H4 (cell line): ENCODE data around the gene DCDC2B. TPM values are rescaled to one million over a fixed set of nuclear protein-coding genes. Genes with fewer than 3 reads are reported as not detected.
"Not testable (repeated sequence)": the region's sequence is repeated elsewhere in the genome, so short reads cannot be mapped to it uniquely, and the experiment has no call there.

Source experiments
- DNase-seq: peaks from one replicate; pipeline ENCODE4 v3.0.0-alpha.2; 2015; ENCODE audit warnings: low spot score
- total RNA-seq: library from RNA; depleted of rRNA; stranded (reverse); fragments of >200 nt; shearing (Covaris generic); gene quantifications from 2 replicates; pipeline ENCODE4 v1.2.3, GENCODE V29; 2014; rRNA removed

Gene DCDC2B
- total RNA-seq, 1 experiment from 2014 or later: not detected

GRCh38 chr1:32255072-32256071 is 46.5 kb downstream of the DCDC2B start:
- no peak for DNase-seq

- no peak for DNase-seq
Measured at GRCh38 chr1:32256473-32257226, 47.8 kb downstream of the DCDC2B start.

GRCh38 chr1:32257227-32257508 is 48.3 kb downstream of the DCDC2B start:
- no peak for DNase-seq

GRCh38 chr1:32263236-32263593 is 54.3 kb downstream of the DCDC2B start:
- DNase-seq: not testable (repeated sequence)

- DNase-seq: no peak
Measured at GRCh38 chr1:32263744-32264143, 54.9 kb downstream of the DCDC2B start.

Other genes with a start within 250 kb of the DCDC2B start
- gene KHDRBS1, start 195.2 kb upstream of the DCDC2B start, total RNA-seq: 67.7 and 75.3 TPM in 2 replicates
- gene TMEM39B, start 136.2 kb upstream of the DCDC2B start, total RNA-seq: 8.3 and 10.2 TPM in 2 replicates
- gene KPNA6, start 101.0 kb upstream of the DCDC2B start, total RNA-seq: 33.8 and 33.9 TPM in 2 replicates
- 47.5 and 50.4 TPM in 2 replicates for gene TXLNA, start 29.4 kb upstream of the DCDC2B start, total RNA-seq
- 25.1 and 36.3 TPM in 2 replicates for gene CCDC28B, start 8.5 kb upstream of the DCDC2B start, total RNA-seq
- 2.6 and 4.3 TPM in 2 replicates for gene IQCC, start 3.4 kb upstream of the DCDC2B start, total RNA-seq
- 3.5 and 8.1 TPM in 2 replicates for gene TMEM234, start 13.3 kb downstream of the DCDC2B start, total RNA-seq
- gene EIF3I, start 13.3 kb downstream of the DCDC2B start, total RNA-seq: 619 and 664 TPM in 2 replicates
- 0.56 TPM in 1 of 2 replicates, not detected in the other for gene FAM167B, start 38.1 kb downstream of the DCDC2B start, total RNA-seq
- not detected in 2 replicates for gene LCK, start 42.2 kb downstream of the DCDC2B start, total RNA-seq
- 115 and 126 TPM in 2 replicates for gene HDAC1, start 83.0 kb downstream of the DCDC2B start, total RNA-seq
- 102 and 133 TPM in 2 replicates for gene MARCKSL1, start 127.1 kb downstream of the DCDC2B start, total RNA-seq
- gene FAM229A, start 153.4 kb downstream of the DCDC2B start, total RNA-seq: 0.12 and 0.16 TPM in 2 replicates
- gene TSSK3, start 153.4 kb downstream of the DCDC2B start, total RNA-seq: 0.08 and 0.90 TPM in 2 replicates
- 47.0 and 47.5 TPM in 2 replicates for gene BSDC1, start 185.4 kb downstream of the DCDC2B start, total RNA-seq